Upper lobe of right lung (tissue), 1 donor: ENCODE results near the gene RMRP. TPM values are rescaled to one million over a fixed set of nuclear protein-coding genes. Genes with fewer than 3 reads are reported as not detected.
A peak's percentile ranks its signal among the peaks of the same experiment; 100 is the strongest.
"Not testable (repeated sequence)": the region's sequence is repeated elsewhere in the genome, so short reads cannot be mapped to it uniquely, and the experiment has no call there.

ENCODE experiments used
- ATAC-seq: fragments of 200-7000 bp; cut with Tn5 transposase; one replicate; pipeline ENCODE4 v1.9.1; 2020; ENCODE audit warnings: mild to moderate bottlenecking, moderate library complexity
- DNase-seq: peaks from one replicate; pipeline ENCODE4 v3.0.0-alpha.2; 2020
- H3K27ac ChIP-seq: fragments of 200-600 bp; one replicate; pipeline ENCODE4 v1.8.0; 2022
- H3K27me3 ChIP-seq: fragments of 200-600 bp; one replicate; pipeline ENCODE4 v1.8.0; 2022; ENCODE audit warnings: mild to moderate bottlenecking
- H3K36me3 ChIP-seq: fragments of 200-600 bp; one replicate; pipeline ENCODE4 v1.8.0; 2022
- H3K4me1 ChIP-seq: fragments of 200-600 bp; one replicate; pipeline ENCODE4 v1.8.0; 2022
- H3K4me3 ChIP-seq: fragments of 200-600 bp; one replicate; pipeline ENCODE4 v1.8.0; 2022; ENCODE audit warnings: mild to moderate bottlenecking
- H3K9me3 ChIP-seq: fragments of 200-600 bp; one replicate; pipeline ENCODE4 v1.8.0; 2022
- CTCF ChIP-seq: fragments of 200-600 bp; IDR thresholded peaks from one replicate; pipeline ENCODE4 v1.8.0; 2022; ENCODE audit warnings: antibody characterized with exemption
- intact Hi-C: fragments of 100-400 bp; cut with DNase I; formaldehyde crosslinking; loops from one replicate; pipeline ENCODE4 v1.11.0; 2022
- total RNA-seq: library from RNA; stranded (reverse); fragmentation: NEBNext Ultra II Directional; extraction: Animal tissue kit (Norgen Biotek cat#: 25700); gene quantifications from one replicate; pipeline ENCODE4 v1.2.1, GENCODE V29; 2021
- donor health status: DM: no; HTN: yes; CAD: no; lungs with severe emphysema.

RMRP gene
- total RNA-seq, 1 donor from 2014 or later: 30,828 TPM

DNA sequence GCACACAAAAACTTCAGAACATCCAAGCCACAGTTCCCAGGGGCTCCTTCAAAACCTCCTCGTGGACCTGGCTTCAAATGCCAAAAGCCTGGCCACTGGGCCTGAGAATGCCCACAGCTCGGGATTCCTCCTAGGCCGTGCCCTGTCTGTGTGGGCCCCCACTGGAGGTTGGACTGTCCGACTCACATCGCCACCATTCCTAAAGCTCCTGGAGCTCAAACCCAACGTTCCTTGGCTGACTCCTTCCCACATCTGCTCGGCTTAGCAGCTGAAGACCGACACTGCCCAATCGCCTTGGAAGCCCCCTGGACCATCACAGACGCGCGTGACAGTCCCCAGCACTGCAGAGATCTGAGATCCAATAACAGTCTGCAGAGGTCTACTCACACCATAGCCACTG is 14.8 kb downstream of the RMRP start:
- TF ChIP-seq CTCF: no peak
- Histone ChIP-seq H3K4me1 (peaks cover 11% of the 10 kb centered on the region), H3K27ac (no peak overlapping the region), H3K9me3 (no peaks in the 10 kb centered on the region), H3K36me3 (no peaks in the 10 kb centered on the region), H3K27me3 (no peaks in the 10 kb centered on the region), H3K4me3 (no peak overlapping the region)
- no peak for DNase-seq
- intact Hi-C loops: no loop called here
- ATAC-seq: no peak

- H3K27me3 ChIP-seq, H3K36me3 ChIP-seq, H3K27ac ChIP-seq, H3K9me3 ChIP-seq, DNase-seq, ATAC-seq, intact Hi-C loops, H3K4me3 ChIP-seq: not testable (repeated sequence)
- peaks cover 12% of the 10 kb centered on the region for H3K4me1 ChIP-seq
Observed at GRCh38 chr9:35641478-35641877, 16.3 kb downstream of the RMRP start.

DNA sequence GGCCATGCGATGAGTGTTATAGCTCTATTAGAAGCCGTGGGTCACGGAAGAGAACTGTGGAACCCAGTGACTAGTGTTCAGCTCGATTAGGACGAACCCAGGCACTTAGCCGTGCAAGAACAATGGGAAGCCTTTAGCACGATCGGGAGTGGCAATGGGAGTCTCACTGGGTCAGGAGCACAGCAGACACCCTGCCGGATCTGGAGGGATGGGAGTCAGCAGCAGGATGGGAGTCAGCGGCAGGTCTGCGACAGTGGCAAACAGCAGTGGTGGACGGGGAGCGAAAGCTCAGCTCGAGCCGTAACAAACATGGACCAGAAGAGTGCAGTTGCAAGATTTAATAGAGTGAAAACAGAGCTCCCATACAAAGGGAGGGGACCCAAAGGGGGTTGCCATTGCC is 17.4 kb downstream of the RMRP start:
- intact Hi-C loops, H3K27ac ChIP-seq, H3K4me3 ChIP-seq, DNase-seq, H3K36me3 ChIP-seq, ATAC-seq, H3K27me3 ChIP-seq, H3K9me3 ChIP-seq: not testable (repeated sequence)
- peaks cover 19% of the 10 kb centered on the region for H3K4me1 ChIP-seq

GRCh38 chr9:35639631-35640030 is 18.2 kb downstream of the RMRP start:
- no peak for TF ChIP-seq CTCF
- no peaks in the 10 kb centered on the region for H3K27me3 ChIP-seq
- H3K4me1 ChIP-seq: peaks cover 21% of the 10 kb centered on the region
- ATAC-seq: no peak
- no peaks in the 10 kb centered on the region for H3K36me3 ChIP-seq
- H3K4me3 ChIP-seq: no peak overlapping the region
- no peaks in the 10 kb centered on the region for H3K9me3 ChIP-seq
- intact Hi-C loops: no loop called here
- no peak for DNase-seq
- no peak overlapping the region for H3K27ac ChIP-seq

DNA sequence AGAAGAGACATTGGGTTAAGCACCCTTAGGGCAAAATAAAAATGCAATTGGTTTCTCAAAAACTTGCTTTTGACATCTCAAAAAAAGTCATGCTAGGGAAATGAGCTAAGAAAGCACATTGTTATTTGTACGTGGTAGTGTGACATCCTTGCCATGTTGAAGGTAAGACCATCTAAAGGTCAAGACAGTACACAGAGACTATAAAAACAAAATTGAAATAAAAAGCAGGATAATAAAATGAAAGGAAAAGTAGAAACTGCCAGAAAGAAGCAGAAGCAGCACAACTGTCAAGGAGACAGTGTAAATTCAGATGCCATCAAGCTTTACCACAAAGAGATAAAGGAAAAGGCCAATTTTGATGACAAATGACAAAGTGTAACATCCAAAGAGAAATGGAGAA is 18.6 kb downstream of the RMRP start:
- H3K9me3 ChIP-seq, ATAC-seq, H3K4me3 ChIP-seq, H3K27me3 ChIP-seq, intact Hi-C loops, H3K27ac ChIP-seq, DNase-seq, H3K36me3 ChIP-seq: not testable (repeated sequence)
- H3K4me1 ChIP-seq: peaks cover 21% of the 10 kb centered on the region

GRCh38 chr9:35638751-35639150 is 19.1 kb downstream of the RMRP start:
- H3K27ac ChIP-seq, H3K36me3 ChIP-seq, DNase-seq, H3K4me3 ChIP-seq, H3K9me3 ChIP-seq, H3K27me3 ChIP-seq, intact Hi-C loops, ATAC-seq: not testable (repeated sequence)
- H3K4me1 ChIP-seq: peaks cover 21% of the 10 kb centered on the region

GRCh38 chr9:35637427-35637955 is 20.3 kb downstream of the RMRP start:
- H3K4me1 ChIP-seq: peaks cover 21% of the 10 kb centered on the region
- H3K27ac ChIP-seq, H3K4me3 ChIP-seq, H3K36me3 ChIP-seq, H3K27me3 ChIP-seq, DNase-seq, H3K9me3 ChIP-seq, intact Hi-C loops, ATAC-seq: not testable (repeated sequence)

DNA sequence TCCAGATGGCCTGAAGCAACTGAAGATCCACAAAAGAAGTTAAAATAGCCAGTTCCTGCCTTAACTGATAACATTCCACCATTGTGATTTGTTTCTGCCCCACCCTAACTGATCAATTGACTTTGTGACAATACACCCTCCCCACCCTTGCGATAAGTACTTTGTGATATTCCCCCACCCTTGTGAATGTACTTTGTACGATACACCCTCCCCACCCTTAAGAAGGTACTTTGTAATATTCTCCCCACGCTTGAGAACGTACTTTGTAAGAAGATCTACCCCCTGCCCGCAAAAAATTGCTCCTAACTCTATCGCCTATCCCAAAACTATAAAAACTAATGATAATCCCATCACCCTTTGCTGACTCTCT is 21.0 kb downstream of the RMRP start:
- H3K4me3 ChIP-seq, H3K36me3 ChIP-seq, H3K9me3 ChIP-seq, H3K27me3 ChIP-seq, intact Hi-C loops, ATAC-seq, DNase-seq: not testable (repeated sequence)
- H3K4me1 ChIP-seq: peaks cover 21% of the 10 kb centered on the region
- H3K27ac ChIP-seq: peak overlapping the region; percentile 49

DNA sequence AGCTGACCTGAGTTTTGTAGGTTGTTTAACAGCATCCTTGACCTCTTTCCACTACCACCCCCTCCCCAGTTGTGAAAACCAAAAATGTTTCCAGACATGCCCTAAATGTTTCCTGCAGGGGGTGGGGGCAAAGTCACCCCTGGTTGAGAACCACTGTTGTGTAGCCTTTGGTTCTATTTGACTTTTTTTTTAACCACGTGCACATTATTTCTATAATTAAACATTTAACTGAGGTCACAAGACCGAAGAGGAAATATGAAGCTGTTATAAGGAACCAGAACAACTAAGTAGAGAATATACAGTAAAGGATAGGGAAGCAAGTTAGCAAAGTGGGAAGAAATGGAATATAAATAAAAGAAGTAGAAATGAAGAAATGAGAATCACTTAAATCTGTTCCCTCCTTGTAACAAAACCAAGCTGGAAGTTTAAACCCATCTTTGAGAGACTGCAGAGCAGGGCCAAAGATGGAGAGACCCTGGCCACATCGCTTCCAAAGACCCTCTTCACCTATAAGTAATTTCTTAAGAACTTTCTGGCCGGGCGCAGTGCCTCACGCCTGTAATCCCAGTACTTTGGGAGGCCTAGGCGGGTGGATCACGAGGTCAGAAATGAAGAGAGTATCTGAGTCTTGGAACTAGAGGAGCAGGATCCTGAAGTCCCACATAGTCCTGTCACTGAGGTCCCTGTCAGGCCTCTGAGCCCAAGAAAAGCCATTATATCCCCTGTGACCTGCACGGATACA is 21.5 kb downstream of the RMRP start:
- DNase-seq (no peak), ATAC-seq (peak; percentile 65)
- Histone ChIP-seq H3K4me3 (no peak overlapping the region), H3K27ac (peak overlapping the region; percentile 49), H3K27me3 (no peaks in the 10 kb centered on the region), H3K9me3 (no peaks in the 10 kb centered on the region), H3K4me1 (peaks cover 21% of the 10 kb centered on the region), H3K36me3 (no peaks in the 10 kb centered on the region)
- intact Hi-C loops: no loop called here
- TF ChIP-seq CTCF: no peak
